Hypothalamus (tissue), 51 donors: Measurements from ENCODE around the gene OR7C1.
"Not testable (repeated sequence)": the region's sequence is repeated elsewhere in the genome, so short reads cannot be mapped to it uniquely, and the experiment has no call there.

Experiments used
- DNase-seq, 51 donors: peaks; one replicate each; lab custom pipeline; 2025; lab: John Stamatoyannopoulos, UW

Gene OR7C1

DNA sequence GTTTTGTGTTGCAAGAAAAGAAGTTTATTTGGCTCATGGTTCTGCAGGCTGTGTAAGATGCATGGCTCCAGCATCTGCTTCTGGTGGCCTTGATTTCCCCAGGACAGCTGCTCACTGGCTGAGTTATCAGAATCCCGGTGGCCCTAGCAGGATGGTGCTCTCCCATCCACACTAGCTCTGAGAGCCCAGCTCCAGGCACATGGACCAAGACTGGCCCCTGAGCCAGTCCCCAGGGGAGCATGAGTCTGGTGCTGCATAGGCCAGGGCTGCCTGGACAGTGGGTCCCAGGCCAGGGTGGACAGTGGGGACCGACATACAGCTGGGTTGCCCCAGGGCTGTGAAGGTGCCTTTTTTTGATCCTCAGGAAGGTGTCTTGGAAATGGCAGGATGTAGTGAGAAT lies 67.0 kb downstream of the OR7C1 start:
- no peak for DNase-seq

DNA sequence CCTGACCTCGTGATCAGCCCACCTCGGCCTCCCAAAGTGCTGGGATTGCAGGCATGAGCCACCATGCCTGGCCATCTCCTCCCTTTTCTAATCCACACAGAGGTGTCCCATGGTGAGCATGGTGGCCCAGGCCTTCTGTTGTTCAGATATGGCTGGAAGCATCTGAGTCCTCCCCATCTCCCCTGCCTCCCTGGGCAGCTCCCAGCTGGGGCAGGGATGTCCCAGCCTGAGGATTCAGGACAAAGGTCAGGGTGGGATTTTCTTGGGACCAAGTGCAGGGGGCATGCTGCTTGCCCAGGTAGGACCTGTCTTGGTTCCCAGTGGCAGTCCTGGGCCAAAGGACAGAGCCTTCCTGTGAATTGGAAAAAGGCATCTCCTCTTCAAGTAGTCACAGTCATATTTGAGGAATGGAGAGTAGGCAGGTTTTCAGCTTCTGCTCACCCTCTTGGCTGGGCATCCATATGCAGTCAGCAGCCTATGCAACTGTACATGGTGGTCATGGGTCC lies 67.5 kb downstream of the OR7C1 start:
- no peak for DNase-seq

DNA sequence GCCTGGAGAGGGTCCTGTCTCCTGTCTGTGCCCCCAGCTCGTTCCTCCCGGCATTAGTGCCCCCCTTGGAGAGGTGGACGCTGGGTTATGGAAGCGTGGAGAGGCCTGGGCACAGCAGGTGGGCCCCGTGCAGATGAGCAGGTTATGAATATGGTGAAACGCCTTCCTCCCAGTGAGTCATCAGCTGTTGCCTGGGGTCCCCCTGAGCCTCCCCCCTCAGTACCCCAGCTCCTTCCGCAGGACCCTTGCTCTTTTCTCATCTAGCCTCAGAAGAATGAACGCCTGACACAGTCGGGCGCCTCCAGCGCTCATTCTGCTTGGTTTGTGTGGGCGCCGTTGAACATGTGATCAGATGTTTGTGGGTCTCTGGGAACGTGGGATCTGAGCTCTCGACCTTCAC lies 69.1 kb downstream of the OR7C1 start:
- not testable (repeated sequence) for DNase-seq

DNA sequence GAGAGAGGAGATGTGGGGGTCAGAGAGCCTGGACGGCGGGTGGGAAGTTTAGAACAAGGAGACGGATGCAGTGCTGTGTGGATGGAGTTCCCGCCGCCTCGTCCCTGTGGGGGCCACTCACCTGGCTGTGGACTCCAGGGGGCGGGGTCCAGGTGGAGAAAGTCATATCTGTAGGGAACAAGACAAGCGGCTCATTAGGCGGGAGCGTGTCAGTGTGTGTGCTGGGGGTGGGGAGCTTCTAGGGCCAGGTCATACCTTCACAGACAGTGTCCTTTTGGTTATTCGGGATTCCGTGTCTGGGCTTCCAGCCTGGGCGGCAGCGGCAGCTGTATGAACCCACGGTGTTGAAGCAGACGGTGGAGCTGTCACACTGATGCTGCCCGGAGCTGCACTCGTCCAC lies 69.6 kb downstream of the OR7C1 start:
- DNase-seq: not testable (repeated sequence)

DNA sequence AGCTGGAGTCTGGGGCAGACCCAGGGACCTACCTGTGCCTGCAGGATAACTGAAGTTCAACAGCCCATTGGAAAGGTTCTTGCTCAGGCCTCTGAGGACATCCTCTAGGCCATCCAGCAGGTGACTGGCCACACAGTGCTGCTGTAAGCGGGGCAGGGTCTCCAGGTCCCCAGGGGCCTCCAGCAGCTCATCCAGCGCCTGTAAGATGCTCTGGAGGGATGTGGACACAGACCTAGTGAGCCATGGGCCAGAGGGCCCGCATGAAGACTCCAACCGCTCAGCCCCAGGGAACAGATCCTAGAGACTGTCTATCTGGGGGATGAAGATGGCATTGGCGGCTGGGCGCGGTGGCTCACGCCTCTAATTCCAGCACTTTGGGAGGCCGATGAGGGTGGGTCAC lies 70.6 kb downstream of the OR7C1 start:
- DNase-seq: no peak

DNA sequence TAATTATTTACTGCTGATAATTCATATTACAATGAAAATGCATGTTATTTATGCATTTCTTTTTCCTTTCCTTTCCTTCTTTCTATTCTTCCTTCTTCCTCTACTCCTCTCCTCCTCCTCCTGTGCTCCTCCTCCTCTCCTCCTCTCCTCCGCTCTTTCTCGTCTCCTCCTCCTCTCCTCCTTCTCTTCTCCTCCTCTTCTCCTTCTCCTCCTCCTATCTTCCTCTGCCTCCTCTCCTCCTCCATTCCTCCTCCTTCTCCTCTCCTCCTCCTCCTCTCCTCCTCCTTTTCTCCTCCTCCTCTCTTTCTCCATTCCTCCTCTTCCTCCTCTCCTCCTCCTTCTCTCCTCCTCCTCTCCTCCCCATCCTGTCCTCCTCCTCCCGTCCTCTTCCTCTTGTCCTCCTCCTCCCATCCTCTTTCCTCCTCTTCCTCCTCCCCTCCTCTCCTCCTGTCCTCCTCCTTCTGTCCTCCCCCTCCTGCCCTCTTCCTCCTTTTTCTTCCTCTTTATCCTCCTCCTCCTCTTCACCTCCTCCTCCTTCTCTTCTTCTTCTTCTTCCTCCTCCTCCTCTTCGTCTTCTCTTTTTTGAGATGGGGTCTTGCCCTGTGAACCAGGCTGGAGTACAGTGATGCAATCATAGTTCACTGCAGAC lies 71.4 kb downstream of the OR7C1 start:
- DNase-seq: no peak

DNA sequence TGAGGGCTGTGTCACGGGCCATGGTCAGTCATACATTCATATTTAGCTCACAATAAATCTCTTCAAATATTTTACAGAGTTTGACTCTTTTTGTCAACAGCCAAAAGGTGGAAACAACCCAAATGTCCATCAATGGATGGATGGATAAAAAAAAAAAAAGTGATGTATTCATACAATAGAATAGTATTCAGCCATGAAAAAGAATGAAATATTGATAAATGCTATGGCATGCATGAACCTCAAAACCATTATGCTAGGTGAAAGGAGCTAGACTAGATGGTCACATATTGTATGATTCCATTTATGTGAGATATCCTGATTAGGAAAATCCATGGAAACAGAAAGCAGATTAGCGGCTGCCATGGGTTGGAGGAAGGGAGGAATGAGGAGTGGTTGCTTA lies 72.9 kb downstream of the OR7C1 start:
- no peak for DNase-seq

DNA sequence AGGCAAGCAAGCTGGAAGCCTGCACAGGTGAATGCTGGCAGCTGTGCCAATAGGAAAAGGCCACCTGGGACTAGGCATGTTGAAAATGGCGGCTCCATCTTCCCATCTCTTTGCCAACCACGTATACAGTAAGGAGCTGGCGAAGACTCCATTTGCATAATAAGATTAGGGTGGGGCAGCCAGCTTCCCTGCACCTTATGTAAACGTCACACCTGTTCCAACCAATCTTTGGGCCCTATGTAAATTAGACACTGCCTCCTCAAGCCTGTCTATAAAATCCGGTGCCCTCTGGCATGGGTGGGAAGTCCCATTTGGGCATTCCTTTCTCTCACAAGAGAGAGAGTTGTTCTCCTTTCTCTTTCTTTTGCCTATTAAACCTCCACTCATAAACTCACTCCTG lies 73.4 kb downstream of the OR7C1 start:
- DNase-seq: no peak

DNA sequence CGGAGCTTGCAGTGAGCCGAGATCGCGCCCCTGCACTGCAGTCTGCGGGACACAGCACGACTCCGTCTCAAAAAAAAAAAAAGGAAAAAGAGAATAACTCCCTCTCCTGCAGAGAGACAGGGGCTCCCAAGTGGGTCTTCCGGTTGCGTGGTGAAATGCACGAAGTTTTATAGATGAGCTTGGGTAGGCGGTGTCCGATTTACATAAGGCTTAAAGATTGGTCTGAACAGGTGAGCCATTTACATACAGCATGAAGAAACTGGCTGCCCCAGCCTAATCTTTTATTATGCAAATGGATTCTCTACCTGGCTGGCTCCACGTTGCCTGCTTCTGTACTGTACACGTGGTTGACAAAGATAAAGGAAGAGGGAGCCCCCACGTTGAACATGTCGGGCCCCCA lies 76.2 kb downstream of the OR7C1 start:
- DNase-seq: no peak

DNA sequence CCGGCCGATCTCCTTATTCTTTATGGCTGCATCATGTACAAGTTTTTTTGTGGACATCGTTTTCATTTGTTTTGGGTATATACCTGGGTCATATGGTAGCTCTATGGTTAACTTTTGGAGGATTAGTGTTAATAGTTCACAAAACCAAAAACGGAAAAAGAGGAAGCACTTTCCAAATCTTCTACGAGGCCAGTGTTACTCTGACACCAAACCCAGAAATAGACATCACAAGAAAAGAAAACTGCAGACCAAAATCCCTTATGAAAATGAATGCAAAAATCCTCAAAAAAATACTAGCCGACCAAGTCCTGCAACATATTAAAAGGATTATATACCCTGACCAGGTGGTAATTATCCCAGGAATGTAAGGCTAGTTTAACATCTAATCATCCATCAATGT lies 86.4 kb downstream of the OR7C1 start:
- DNase-seq: no peak
